Thoracic aorta (tissue), 2 donors: ENCODE measurements around the gene BARX1. TPM values are rescaled to one million over a fixed set of nuclear protein-coding genes. Genes with fewer than 3 reads are reported as not detected.

Source experiments
- ATAC-seq: fragments of 150-250 bp; one replicate; pipeline ENCODE4 v1.8.0; 2017; ENCODE audit warnings: low read depth; ENCODE audit not compliant: insufficient number of reproducible peaks, low FRiP score
- DNase-seq: peaks from one replicate; pipeline ENCODE4 v3.0.0-alpha.2; 2020; ENCODE audit warnings: low spot score
- H3K27ac ChIP-seq, 2 donors: fragments of 200-600 bp; sonication (generic); 1 replicate in 1 of 2; 2 replicates in 1 of 2; pipeline ENCODE4 v1.5.1; 2016; ENCODE audit warnings: mild to moderate bottlenecking in 2 of 2, moderate library complexity in 2 of 2
- H3K27me3 ChIP-seq: fragments of 200-600 bp; sonication (generic); replicated peaks from 2 replicates; pipeline ENCODE4 v1.6.0; 2016; ENCODE audit warnings: mild to moderate bottlenecking; ENCODE audit not compliant: insufficient read depth
- H3K36me3 ChIP-seq: fragments of 200-600 bp; sonication (generic); one replicate; pipeline ENCODE4 v1.5.1; 2016
- H3K4me1 ChIP-seq, 2 donors: fragments of 200-600 bp; sonication (generic); 1 replicate in 1 of 2; 2 replicates in 1 of 2; pipeline versions ENCODE4 v1.5.1 to v1.6.0; 2016; ENCODE audit warnings: low read depth in 2 of 2, mild to moderate bottlenecking in 1 of 2; ENCODE audit not compliant: control insufficient read depth in 1 of 2
- H3K4me3 ChIP-seq: fragments of 200-600 bp; sonication (generic); 2 replicates; pipeline ENCODE4 v1.5.1; 2016; ENCODE audit warnings: mild to moderate bottlenecking
- H3K9me3 ChIP-seq: fragments of 200-600 bp; sonication (generic); 2 replicates; pipeline ENCODE4 v1.5.1; 2016
- total RNA-seq, 2 donors: library from RNA; depleted of rRNA; stranded (reverse); fragments of >200 nt; gene quantifications; one replicate each; pipeline versions ENCODE4 v1.1.0 to v1.2.3, GENCODE V29; 2016
- TF ChIP-seq, protein P1 (sequence below): fragments of 200-600 bp; sonication (generic); IDR thresholded peaks from one replicate; pipeline ENCODE4 v1.5.1; 2019; ENCODE audit warnings: antibody characterized with exemption

Gene BARX1
- total RNA-seq, 2 donors from 2014 or later, result not detected

DNA sequence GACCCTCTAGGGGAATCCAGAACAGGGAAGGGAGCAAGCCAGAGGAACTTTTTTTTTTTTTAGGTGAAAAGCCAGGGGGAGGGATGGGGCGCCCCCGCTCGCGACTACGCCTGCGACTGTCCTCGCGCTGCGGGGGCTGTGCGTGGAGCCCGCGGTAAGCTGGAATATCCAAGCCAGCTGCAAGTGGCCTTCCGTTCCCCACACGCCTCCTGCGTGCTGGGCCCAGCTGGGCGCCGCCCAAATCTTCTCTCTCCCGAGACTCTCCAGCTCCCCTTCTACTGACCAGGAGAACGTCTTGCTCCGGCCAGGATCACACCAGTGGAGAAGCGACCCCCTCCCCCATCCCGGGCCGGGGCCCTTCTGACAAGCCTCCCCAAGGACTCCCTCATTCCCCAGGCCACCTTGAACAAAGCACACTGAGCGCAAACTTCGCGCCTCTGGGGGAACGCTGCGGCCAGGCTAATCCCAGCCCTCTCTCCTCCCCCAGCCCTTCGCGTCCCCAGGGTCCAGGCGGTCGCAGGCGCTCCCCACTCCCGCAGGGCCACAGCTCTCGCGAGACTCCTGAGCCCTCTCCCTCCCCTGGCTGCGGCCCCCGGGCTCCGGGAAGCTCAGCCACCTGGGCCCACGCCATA lies 6.6 kb downstream of the BARX1 start:
- ATAC-seq, result no peak
- no peaks in the 10 kb centered on the region for H3K36me3 ChIP-seq
- no peaks in the 10 kb centered on the region for H3K9me3 ChIP-seq
- no peak overlapping the region for H3K27ac ChIP-seq
- no peak for DNase-seq
- H3K4me1 ChIP-seq, result peaks cover 8 to 49% of the 10 kb centered on the region in 2 donors
- TF ChIP-seq, protein P1, sequence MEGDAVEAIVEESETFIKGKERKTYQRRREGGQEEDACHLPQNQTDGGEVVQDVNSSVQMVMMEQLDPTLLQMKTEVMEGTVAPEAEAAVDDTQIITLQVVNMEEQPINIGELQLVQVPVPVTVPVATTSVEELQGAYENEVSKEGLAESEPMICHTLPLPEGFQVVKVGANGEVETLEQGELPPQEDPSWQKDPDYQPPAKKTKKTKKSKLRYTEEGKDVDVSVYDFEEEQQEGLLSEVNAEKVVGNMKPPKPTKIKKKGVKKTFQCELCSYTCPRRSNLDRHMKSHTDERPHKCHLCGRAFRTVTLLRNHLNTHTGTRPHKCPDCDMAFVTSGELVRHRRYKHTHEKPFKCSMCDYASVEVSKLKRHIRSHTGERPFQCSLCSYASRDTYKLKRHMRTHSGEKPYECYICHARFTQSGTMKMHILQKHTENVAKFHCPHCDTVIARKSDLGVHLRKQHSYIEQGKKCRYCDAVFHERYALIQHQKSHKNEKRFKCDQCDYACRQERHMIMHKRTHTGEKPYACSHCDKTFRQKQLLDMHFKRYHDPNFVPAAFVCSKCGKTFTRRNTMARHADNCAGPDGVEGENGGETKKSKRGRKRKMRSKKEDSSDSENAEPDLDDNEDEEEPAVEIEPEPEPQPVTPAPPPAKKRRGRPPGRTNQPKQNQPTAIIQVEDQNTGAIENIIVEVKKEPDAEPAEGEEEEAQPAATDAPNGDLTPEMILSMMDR, result no peak
- H3K4me3 ChIP-seq, result no peak overlapping the region
- H3K27me3 ChIP-seq, result peaks cover 21% of the 10 kb centered on the region

GRCh38 chr9:93947409-93948070 lies 7.6 kb downstream of the BARX1 start:
- no peak for ATAC-seq
- H3K36me3 ChIP-seq, result no peaks in the 10 kb centered on the region
- no peaks in the 10 kb centered on the region for H3K9me3 ChIP-seq
- no peak overlapping the region for H3K27ac ChIP-seq
- no peak for DNase-seq
- H3K4me1 ChIP-seq, result peaks cover 4 to 39% of the 10 kb centered on the region in 2 donors
- H3K4me3 ChIP-seq, result no peak overlapping the region
- H3K27me3 ChIP-seq, result peaks cover 13% of the 10 kb centered on the region
- TF ChIP-seq, protein P1, result no peak

DNA sequence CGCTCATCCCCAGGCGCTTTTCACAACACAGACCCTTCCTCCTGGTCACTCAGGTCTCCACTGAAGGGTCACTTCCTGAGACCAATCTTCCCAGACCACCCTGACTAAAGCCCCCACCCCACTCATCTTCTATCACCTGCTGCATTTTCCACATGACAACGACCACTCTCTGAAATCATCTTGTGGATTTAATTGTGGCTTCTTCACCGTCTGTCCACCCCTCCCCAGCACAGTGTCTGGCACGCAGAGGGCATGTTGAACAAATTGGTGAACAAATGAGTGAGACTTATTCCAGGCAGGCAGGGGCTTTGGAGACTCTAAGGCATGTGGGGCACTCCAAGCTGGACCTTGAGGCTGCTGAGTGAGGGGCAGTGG lies 8.8 kb downstream of the BARX1 start:
- Histone ChIP-seq H3K9me3 (no peaks in the 10 kb centered on the region), H3K4me3 (peak overlapping the region; percentile 67), H3K27me3 (peaks cover 8% of the 10 kb centered on the region), H3K27ac (no peak overlapping the region), H3K36me3 (no peaks in the 10 kb centered on the region), H3K4me1 (peaks cover 0 to 27% of the 10 kb centered on the region in 2 donors)
- DNase-seq (no peak), ATAC-seq (no peak)
- TF ChIP-seq, protein P1, result no peak

GRCh38 chr9:93945400-93946337 lies 9.5 kb downstream of the BARX1 start:
- Histone ChIP-seq H3K27me3 (peaks cover 8% of the 10 kb centered on the region), H3K36me3 (no peaks in the 10 kb centered on the region), H3K4me3 (peak overlapping the region; percentile 67), H3K4me1 (peaks cover 0 to 23% of the 10 kb centered on the region in 2 donors), H3K9me3 (no peaks in the 10 kb centered on the region), H3K27ac (no peak overlapping the region)
- ATAC-seq, result no peak
- no peak for DNase-seq
- TF ChIP-seq, protein P1, result no peak

DNA sequence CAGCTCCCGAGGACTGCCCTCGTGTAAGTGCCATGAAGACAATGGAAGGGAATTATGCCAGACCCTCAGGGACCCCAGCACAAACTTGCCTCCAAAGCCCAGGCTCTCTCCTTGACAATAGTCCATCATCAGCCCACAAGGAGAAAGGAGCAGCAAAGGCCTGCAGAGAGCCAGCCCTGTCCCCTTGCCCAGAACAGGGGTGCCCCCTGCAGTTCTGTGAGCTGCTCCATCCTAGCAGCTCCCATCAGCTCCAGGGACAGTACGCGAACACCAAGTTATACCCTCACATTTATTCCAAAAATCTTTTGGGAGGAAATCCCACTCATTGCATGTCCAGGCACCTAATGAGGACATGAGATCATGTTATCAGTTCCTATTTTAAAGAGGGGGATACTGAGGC lies 11.1 kb downstream of the BARX1 start:
- ATAC-seq (no peak), DNase-seq (no peak)
- no peak overlapping the region for H3K4me3 ChIP-seq
- H3K4me1 ChIP-seq, result peaks cover 0 to 19% of the 10 kb centered on the region in 2 donors
- no peak overlapping the region for H3K27ac ChIP-seq
- H3K36me3 ChIP-seq, result no peaks in the 10 kb centered on the region
- no peaks in the 10 kb centered on the region for H3K9me3 ChIP-seq
- H3K27me3 ChIP-seq, result peaks cover 8% of the 10 kb centered on the region
- TF ChIP-seq, protein P1, result no peak
